ENCODE data around the gene SDC4.
A peak's percentile ranks its signal among the peaks of the same experiment; 100 is the strongest.

SDC4 gene

GRCh38 chr20:45343532-45344167 lies 4.6 kb downstream of the SDC4 start:
- peak overlapping the region; percentile 44; the same call in 1 of the 2 replicates for H3K27ac ChIP-seq (ENCODE audit: extremely low read depth, low read depth, low read length)
- TF ChIP-seq ZNF398 (tag by site-specific recombination; IDR thresholded peaks at IDR 0.05) (peak; percentile 63), KLF17 (tag by site-specific recombination; IDR thresholded peaks at IDR 0.05) (0 out of 2 replicates have a peak, but pooled peaks have one; percentile 23), ZNF394 (tag by site-specific recombination; IDR thresholded peaks at IDR 0.05; ENCODE audit: borderline replicate concordance) (0 out of 2 replicates have a peak, but pooled peaks have one; percentile 21), ZBTB26 (tag by site-specific recombination; optimal IDR thresholded peaks at IDR 0.05) (no peak), KLF1 (tag by site-specific recombination; IDR thresholded peaks at IDR 0.05) (peak; percentile 87), IKZF3 (tag by site-specific recombination; IDR thresholded peaks at IDR 0.05) (peak; percentile 30; the same call in 1 of the 2 replicates), EGR2 (tag by site-specific recombination; IDR thresholded peaks at IDR 0.05; ENCODE audit: low read depth) (peak; percentile 48), GLIS2 (tag by site-specific recombination; IDR thresholded peaks at IDR 0.05) (peak; percentile 34; the same call in 1 of the 2 replicates), ZNF16 (tag by site-specific recombination; IDR thresholded peaks at IDR 0.05; ENCODE audit: low read depth) (no peak), GLIS1 (tag by site-specific recombination; IDR thresholded peaks at IDR 0.05) (peak; percentile 83), ZNF626 (tag by site-specific recombination; IDR thresholded peaks at IDR 0.05) (no peak), ZFHX2 (tag by site-specific recombination; conservative IDR thresholded peaks at IDR 0.05) (peak; percentile 36; the same call in 1 of the 2 replicates), OSR2 (tag by site-specific recombination; IDR thresholded peaks at IDR 0.05) (no peak), ZNF416 (tag by site-specific recombination; IDR thresholded peaks at IDR 0.05) (no peak)
- CTCF ChIA-PET, result interaction anchor here (0.7 to 2.3 kb wide), 7 partner anchors 14 to 433 kb away, joined by 3 to 11 read pairs (median 3); partner anchors contain the start of gene SYS1
- H3K4me3 ChIP-seq (ENCODE audit: low read depth, low read length), result no peak overlapping the region
- H3K36me3 ChIP-seq (ENCODE audit: control insufficient read depth in 2 of 2, insufficient read depth in 1 of 2, low read length in 2 of 2), result peaks cover 0 to 9% of the 10 kb centered on the region in 2 experiments; a peak in 1 of 3 replicates
- POLR2A ChIA-PET, result interaction anchor here (0.8 to 2.1 kb wide), 4 partner anchors 9 to 64 kb away, joined by 3 to 11 read pairs (median 5); partner anchors contain the start of gene SYS1
- no peaks in the 10 kb centered on the region for H3K9me3 ChIP-seq (ENCODE audit: control insufficient read depth, insufficient read depth, low read depth, low read length)
- peaks cover 38% of the 10 kb centered on the region for H3K4me1 ChIP-seq (ENCODE audit: control insufficient read depth, insufficient read depth, low read length)

- POLR2A ChIA-PET, result interaction anchor here (1.6 to 2.1 kb wide), 2 partner anchors 10 to 20 kb away, joined by 7 to 11 read pairs; partner anchors contain the start of gene SYS1
- Histone ChIP-seq H3K4me1 (ENCODE audit: control insufficient read depth, insufficient read depth, low read length) (peaks cover 38% of the 10 kb centered on the region), H3K27ac (ENCODE audit: extremely low read depth, low read depth, low read length) (peak overlapping the region; percentile 59; the same call in 1 of the 2 replicates), H3K36me3 (ENCODE audit: control insufficient read depth in 2 of 2, insufficient read depth in 1 of 2, low read length in 2 of 2) (peaks cover 0 to 9% of the 10 kb centered on the region in 2 experiments; a peak in 1 of 3 replicates), H3K4me3 (ENCODE audit: low read depth, low read length) (no peak overlapping the region), H3K9me3 (ENCODE audit: control insufficient read depth, insufficient read depth, low read depth, low read length) (no peaks in the 10 kb centered on the region)
- CTCF ChIA-PET, result interaction anchor here (0.7 to 2.3 kb wide), 5 partner anchors 15 to 94 kb away, joined by 3 to 11 read pairs (median 3); partner anchors contain the start of gene SYS1
- TF ChIP-seq ZBTB48 (tag by site-specific recombination; IDR thresholded peaks at IDR 0.05) (no peak), ZNF292 (tag by site-specific recombination; IDR thresholded peaks at IDR 0.05; ENCODE audit: borderline replicate concordance, low read depth) (no peak), ZNF792 (tag by site-specific recombination; IDR thresholded peaks at IDR 0.05) (no peak), ZIC2 (tag by site-specific recombination; IDR thresholded peaks at IDR 0.05) (peak; percentile 86), SCRT1 (tag by site-specific recombination; IDR thresholded peaks at IDR 0.05; ENCODE audit: borderline replicate concordance) (0 out of 2 replicates have a peak, but pooled peaks have one; percentile 45), ZNF623 (tag by site-specific recombination; IDR thresholded peaks at IDR 0.05) (no peak), ZNF830 (tag by site-specific recombination; IDR thresholded peaks at IDR 0.05; ENCODE audit: low read depth) (no peak), ZNF121 (tag by site-specific recombination; IDR thresholded peaks at IDR 0.05) (no peak), ZNF132 (tag by site-specific recombination; IDR thresholded peaks at IDR 0.05; ENCODE audit: borderline replicate concordance) (no peak), ZNF501 (tag by site-specific recombination; IDR thresholded peaks at IDR 0.05) (no peak), ZBTB11 (tag by site-specific recombination; conservative IDR thresholded peaks at IDR 0.05; ENCODE audit: low read depth) (no peak)
These were observed 5.2 kb downstream of the SDC4 start for GRCh38 chr20:45342855-45343531.

Data from HEK293 (cell line).